Activated naive CD4-positive, alpha-beta T cell treated with anti-CD3 and anti-CD28 coated beads for 36 hours (primary cell): ENCODE results near the gene JAKMIP1. TPM values are rescaled to one million over a fixed set of nuclear protein-coding genes. Genes with fewer than 3 reads are reported as not detected.
A peak's percentile ranks its signal among the peaks of the same experiment; 100 is the strongest.

Experiments
- CTCF ChIA-PET: fragments of 350-600 bp; sonication (Branson Sonifier 250); formaldehyde crosslinking; loops from one replicate; lab custom pipeline; 2021; ENCODE audit warnings: antibody characterized with exemption; lab: Charles Lee
- DNase-seq: peaks from one replicate; pipeline ENCODE4 v3.0.0-alpha.2; 2020
- H3K27ac Mint-ChIP-seq: one replicate; pipeline ENCODE4 v1.8.0; 2021; ENCODE audit warnings: mild to moderate bottlenecking, mixed read lengths
- H3K27me3 Mint-ChIP-seq: one replicate; pipeline ENCODE4 v1.8.0; 2021; ENCODE audit warnings: low read depth, mixed read lengths
- H3K36me3 Mint-ChIP-seq: one replicate; pipeline ENCODE4 v1.8.0; 2021; ENCODE audit warnings: low read depth, mixed read lengths
- H3K4me1 Mint-ChIP-seq: one replicate; pipeline ENCODE4 v1.8.0; 2021; ENCODE audit warnings: low read depth, mixed read lengths
- H3K4me3 Mint-ChIP-seq: one replicate; pipeline ENCODE4 v1.8.0; 2021; ENCODE audit warnings: mild to moderate bottlenecking, moderate library complexity, mixed read lengths
- H3K9me3 Mint-ChIP-seq: one replicate; pipeline ENCODE4 v1.8.0; 2021; ENCODE audit warnings: mixed read lengths
- intact Hi-C: fragments of 100-400 bp; cut with micrococcal nuclease; formaldehyde crosslinking; loops from one replicate; pipeline ENCODE4 v1.15.1; 2023
- total RNA-seq, 2 experiments: library from RNA; stranded (reverse); gene quantifications; one replicate each; pipeline ENCODE4 v1.2.3, GENCODE V29; 2021

Gene JAKMIP1
- total RNA-seq, 2 experiments from 2014 or later: 0.27 to 0.50 TPM

GRCh38 chr4:6180841-6181631, 19.3 kb downstream of the JAKMIP1 start:
- Mint-ChIP-seq H3K9me3 (peaks cover 13% of the 10 kb centered on the region), H3K4me1 (peaks cover 18% of the 10 kb centered on the region), H3K4me3 (no peak overlapping the region), H3K27ac (peak overlapping the region; percentile 82), H3K36me3 (no peaks in the 10 kb centered on the region), H3K27me3 (peaks cover 3% of the 10 kb centered on the region)
- intact Hi-C loops: no loop called here
- CTCF ChIA-PET: interaction anchor here (0.6 to 1.6 kb wide), 2 partner anchors 147 to 166 kb away, joined by 3 to 6 read pairs; no protein-coding TSS in a partner anchor
- peak; percentile 64 for DNase-seq

DNA sequence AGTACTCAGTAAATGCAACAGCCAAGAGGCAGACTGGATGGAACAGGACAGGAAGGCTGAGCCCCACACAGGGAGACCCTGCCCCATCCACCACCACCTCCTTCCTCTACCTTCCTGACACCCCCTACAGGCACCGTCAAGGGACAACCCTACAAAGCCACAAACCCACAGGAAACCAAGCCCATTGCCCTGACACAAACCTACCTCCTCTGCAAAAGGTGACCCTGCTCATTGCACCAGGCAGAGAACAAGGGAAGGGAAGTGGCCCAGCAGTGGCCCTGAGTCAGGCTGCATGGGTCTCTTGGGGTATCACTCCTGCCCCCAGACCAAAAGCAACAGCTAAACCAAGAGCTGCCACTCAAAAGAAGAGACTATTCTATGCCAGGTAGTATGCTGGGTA, 21.0 kb downstream of the JAKMIP1 start:
- H3K9me3 Mint-ChIP-seq: peaks cover 10% of the 10 kb centered on the region
- CTCF ChIA-PET: no interaction called here
- peaks cover 3% of the 10 kb centered on the region for H3K27me3 Mint-ChIP-seq
- DNase-seq: peak; percentile 22
- H3K36me3 Mint-ChIP-seq: no peaks in the 10 kb centered on the region
- H3K4me1 Mint-ChIP-seq: peaks cover 18% of the 10 kb centered on the region
- intact Hi-C loops: no loop called here
- no peak overlapping the region for H3K27ac Mint-ChIP-seq
- H3K4me3 Mint-ChIP-seq: no peak overlapping the region

GRCh38 chr4:6178757-6179156, 21.6 kb downstream of the JAKMIP1 start:
- CTCF ChIA-PET: no interaction called here

DNA sequence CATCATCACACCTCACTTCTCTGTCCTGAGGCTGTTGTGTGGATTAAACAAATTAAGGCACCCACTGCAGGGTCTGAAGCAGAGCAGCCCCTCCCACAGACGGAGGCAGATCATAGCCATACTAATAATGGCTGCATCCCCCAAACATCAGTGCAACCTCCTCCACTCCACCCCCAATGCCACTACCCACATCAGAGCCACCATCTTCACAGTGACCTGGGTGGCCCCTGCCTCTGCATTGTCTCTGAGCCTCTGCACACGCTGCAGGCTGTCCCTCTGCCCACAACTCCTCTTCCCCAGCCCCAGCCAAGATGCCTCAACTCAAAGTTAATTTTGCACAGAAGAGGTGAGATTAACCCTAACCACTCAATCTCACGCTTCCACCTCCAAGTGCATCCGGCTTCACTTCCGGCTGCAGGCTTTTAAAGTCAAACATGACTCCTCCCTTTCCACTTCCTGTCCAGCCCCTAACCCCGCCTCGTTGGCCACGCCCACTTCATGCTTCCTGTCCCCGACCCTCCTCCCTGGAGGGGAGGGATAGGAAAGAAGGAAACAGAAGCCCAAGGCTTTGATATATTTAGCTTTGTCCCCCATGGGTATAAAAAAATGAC, 22.7 kb downstream of the JAKMIP1 start:
- CTCF ChIA-PET: no interaction called here
- Mint-ChIP-seq H3K4me3 (peak overlapping the region; percentile 11), H3K27ac (no peak overlapping the region), H3K4me1 (peaks cover 18% of the 10 kb centered on the region), H3K36me3 (no peaks in the 10 kb centered on the region), H3K27me3 (peaks cover 3% of the 10 kb centered on the region), H3K9me3 (peaks cover 10% of the 10 kb centered on the region)
- intact Hi-C loops: no loop called here
- DNase-seq: peak; percentile 58

More at GRCh38 chr4:6178757-6179156, 21.6 kb downstream of the JAKMIP1 start:
- Mint-ChIP-seq H3K4me3 (no peak overlapping the region), H3K9me3 (peaks cover 10% of the 10 kb centered on the region), H3K36me3 (no peaks in the 10 kb centered on the region), H3K4me1 (peaks cover 18% of the 10 kb centered on the region), H3K27me3 (peaks cover 3% of the 10 kb centered on the region), H3K27ac (no peak overlapping the region)
- intact Hi-C loops: no loop called here
- DNase-seq: no peak

- Mint-ChIP-seq H3K9me3 (peaks cover 8% of the 10 kb centered on the region), H3K27ac (no peak overlapping the region), H3K4me3 (no peak overlapping the region), H3K4me1 (peaks cover 11% of the 10 kb centered on the region), H3K36me3 (no peaks in the 10 kb centered on the region), H3K27me3 (no peaks in the 10 kb centered on the region)
- no peak for DNase-seq
- intact Hi-C loops: no loop called here
- CTCF ChIA-PET: no interaction called here
These were observed 24.9 kb downstream of the JAKMIP1 start for GRCh38 chr4:6175426-6175825.

- Mint-ChIP-seq H3K36me3 (no peaks in the 10 kb centered on the region), H3K27me3 (no peaks in the 10 kb centered on the region), H3K4me3 (no peak overlapping the region), H3K27ac (no peak overlapping the region), H3K9me3 (peaks cover 3% of the 10 kb centered on the region), H3K4me1 (peaks cover 3% of the 10 kb centered on the region)
- CTCF ChIA-PET: no interaction called here
- intact Hi-C loops: no loop called here
- no peak for DNase-seq
These were observed 27.5 kb downstream of the JAKMIP1 start for GRCh38 chr4:6172927-6173200.

DNA sequence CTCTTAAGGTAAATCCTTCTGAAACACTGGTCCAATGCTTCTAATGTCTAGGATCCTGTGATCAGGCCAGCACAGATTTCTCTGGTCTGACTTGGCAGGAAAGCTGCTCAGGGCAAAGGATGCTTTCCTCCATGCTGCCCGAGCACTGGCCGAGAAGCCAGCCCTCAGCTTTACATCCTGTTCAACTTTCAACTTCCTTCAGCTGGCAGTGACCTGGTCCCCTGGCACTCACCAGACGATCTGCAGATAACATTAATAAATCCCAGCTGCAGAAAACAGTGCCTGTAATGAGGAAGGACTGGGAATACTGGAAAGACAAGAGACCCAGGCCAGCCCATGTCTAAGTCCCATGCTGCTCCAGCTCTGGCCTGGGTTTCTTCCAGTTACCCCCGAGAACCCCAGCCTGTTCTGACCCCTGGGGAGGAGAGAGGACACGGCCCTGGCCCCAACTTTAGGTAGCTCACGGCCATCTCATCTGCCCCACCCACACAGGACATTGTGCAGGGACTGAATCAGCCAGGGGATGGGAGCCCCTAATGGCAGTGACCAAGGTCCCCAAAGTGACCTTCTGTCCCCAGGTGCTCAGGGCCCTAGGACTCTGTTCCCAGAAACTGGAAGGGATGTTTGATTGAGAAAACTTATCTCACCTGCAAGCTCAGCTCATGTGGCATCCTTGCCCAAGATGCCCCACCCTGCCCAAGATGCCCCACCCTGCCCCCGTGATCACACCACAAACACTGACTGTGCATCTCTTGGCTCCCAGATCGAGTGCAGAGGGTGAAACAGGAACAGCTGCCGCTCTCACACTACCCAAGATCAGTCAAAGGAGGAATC, 28.0 kb downstream of the JAKMIP1 start:
- intact Hi-C loops: no loop called here
- no peaks in the 10 kb centered on the region for H3K27me3 Mint-ChIP-seq
- H3K4me3 Mint-ChIP-seq: no peak overlapping the region
- no peak overlapping the region for H3K27ac Mint-ChIP-seq
- no peaks in the 10 kb centered on the region for H3K4me1 Mint-ChIP-seq
- no peaks in the 10 kb centered on the region for H3K9me3 Mint-ChIP-seq
- H3K36me3 Mint-ChIP-seq: no peaks in the 10 kb centered on the region
- no peak for DNase-seq
- CTCF ChIA-PET: no interaction called here

DNA sequence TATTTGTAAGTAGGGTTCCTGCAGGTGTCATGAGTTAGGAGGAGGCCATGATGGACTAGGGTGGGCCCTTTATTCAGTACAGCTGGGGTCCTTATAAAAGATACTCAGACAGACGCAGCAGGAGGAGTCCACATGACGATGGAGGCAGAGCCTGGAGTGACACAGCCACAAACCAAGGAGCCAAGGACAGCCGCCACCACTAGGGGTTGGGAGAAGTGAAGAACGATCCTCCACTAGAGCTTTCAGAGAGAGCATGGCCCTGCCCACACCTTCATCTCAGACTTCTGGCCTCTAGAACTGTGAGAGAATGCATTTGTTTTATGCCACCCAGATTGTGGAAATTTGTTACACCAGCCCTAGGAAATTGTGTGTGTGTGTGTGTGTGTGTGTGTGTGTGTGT, 31.1 kb downstream of the JAKMIP1 start:
- intact Hi-C loops: no loop called here
- Mint-ChIP-seq H3K9me3 (no peaks in the 10 kb centered on the region), H3K27ac (no peak overlapping the region), H3K36me3 (no peaks in the 10 kb centered on the region), H3K4me1 (no peaks in the 10 kb centered on the region), H3K4me3 (no peak overlapping the region), H3K27me3 (no peaks in the 10 kb centered on the region)
- DNase-seq: no peak
- CTCF ChIA-PET: no interaction called here

GRCh38 chr4:6165766-6166165, 34.6 kb downstream of the JAKMIP1 start:
- CTCF ChIA-PET: no interaction called here
- DNase-seq: no peak
- intact Hi-C loops: no loop called here
- Mint-ChIP-seq H3K27ac (no peak overlapping the region), H3K4me3 (no peak overlapping the region), H3K36me3 (no peaks in the 10 kb centered on the region), H3K4me1 (no peaks in the 10 kb centered on the region), H3K27me3 (no peaks in the 10 kb centered on the region), H3K9me3 (no peaks in the 10 kb centered on the region)

DNA sequence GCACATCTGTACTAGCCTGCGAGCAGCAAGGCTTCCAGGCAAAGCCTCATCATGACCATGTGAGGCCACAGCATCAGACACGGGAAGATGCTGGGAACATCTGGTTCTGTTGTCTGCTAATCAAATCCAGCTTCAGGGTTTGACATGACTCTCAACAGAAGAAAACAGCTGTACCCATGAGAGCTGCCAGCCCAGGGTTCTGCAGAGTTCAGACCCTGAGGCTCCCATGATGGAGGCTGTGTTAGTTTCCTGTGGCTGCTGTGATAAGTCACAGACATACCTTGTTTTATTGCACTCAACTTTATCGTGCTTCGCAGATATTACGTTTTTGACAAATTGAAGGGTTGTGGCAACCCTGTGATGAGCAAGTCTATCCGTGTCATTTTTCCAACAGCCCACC, 37.5 kb downstream of the JAKMIP1 start:
- no peaks in the 10 kb centered on the region for H3K9me3 Mint-ChIP-seq
- CTCF ChIA-PET: no interaction called here
- no peak overlapping the region for H3K27ac Mint-ChIP-seq
- H3K4me3 Mint-ChIP-seq: no peak overlapping the region
- intact Hi-C loops: no loop called here
- no peaks in the 10 kb centered on the region for H3K4me1 Mint-ChIP-seq
- no peaks in the 10 kb centered on the region for H3K36me3 Mint-ChIP-seq
- no peaks in the 10 kb centered on the region for H3K27me3 Mint-ChIP-seq
- no peak for DNase-seq

GRCh38 chr4:6161921-6162464, 38.4 kb downstream of the JAKMIP1 start:
- H3K27me3 Mint-ChIP-seq: no peaks in the 10 kb centered on the region
- DNase-seq: no peak
- no peaks in the 10 kb centered on the region for H3K4me1 Mint-ChIP-seq
- CTCF ChIA-PET: interaction anchor here (0.6 to 0.7 kb wide), 2 partner anchors 105 to 163 kb away, joined by 3 to 4 read pairs; no protein-coding TSS in a partner anchor
- intact Hi-C loops: no loop called here
- no peaks in the 10 kb centered on the region for H3K36me3 Mint-ChIP-seq
- H3K4me3 Mint-ChIP-seq: no peak overlapping the region
- no peak overlapping the region for H3K27ac Mint-ChIP-seq
- no peaks in the 10 kb centered on the region for H3K9me3 Mint-ChIP-seq

DNA sequence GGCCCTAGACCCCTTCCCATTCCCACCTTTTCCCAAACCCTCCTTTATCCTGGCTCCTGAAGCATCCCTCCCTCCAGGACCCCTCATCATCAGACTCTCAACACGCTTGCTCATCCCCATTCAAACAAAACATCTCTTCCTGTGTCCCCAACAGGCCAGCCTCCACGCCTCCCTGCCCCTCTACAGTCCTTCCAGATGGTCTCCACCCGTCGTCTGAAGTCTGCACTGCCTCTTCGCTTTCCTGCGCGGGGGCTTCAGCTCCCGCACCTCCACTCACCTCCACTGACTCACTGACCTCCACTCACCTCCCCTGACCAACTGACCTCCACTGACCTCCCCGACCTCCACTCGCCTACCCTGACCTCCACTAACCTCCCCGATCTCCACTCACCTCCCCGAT, 39.8 kb downstream of the JAKMIP1 start:
- CTCF ChIA-PET: no interaction called here
- intact Hi-C loops: no loop called here

More for the DNA sequence above, 39.8 kb downstream of the JAKMIP1 start:
- Mint-ChIP-seq H3K27me3 (no peaks in the 10 kb centered on the region), H3K27ac (no peak overlapping the region), H3K4me1 (no peaks in the 10 kb centered on the region), H3K36me3 (no peaks in the 10 kb centered on the region), H3K9me3 (no peaks in the 10 kb centered on the region), H3K4me3 (no peak overlapping the region)
- DNase-seq: no peak
